IMR-90 (cell line): ENCODE measurements around the gene PFAS. TPM values are rescaled to one million over a fixed set of nuclear protein-coding genes. Genes with fewer than 3 reads are reported as not detected.

Experiments used
- ATAC-seq: fragments of 200-7000 bp; cut with Tn5 transposase; 2 replicates; pipeline ENCODE4 v1.9.1; 2020; ENCODE audit warnings: low read depth, mild to moderate bottlenecking, moderate library complexity
- BruUV-seq: library from RNA; stranded (reverse); fragments of 400-500 nt; replicated peaks from 2 replicates; lab custom pipeline; 2021; lab: Mats Ljungman, UMichigan
- CTCF ChIA-PET: fragments of 300-600 bp; formaldehyde crosslinking; extraction: SDS; loops from one replicate; lab custom pipeline; 2021; ENCODE audit warnings: antibody characterized with exemption; lab: Yijun Ruan, JAX
- POLR2A ChIA-PET: fragments of 300-600 bp; sonication (Branson Sonifier 250); formaldehyde crosslinking; loops from one replicate; lab custom pipeline; 2022; ENCODE audit warnings: antibody characterized with exemption; ENCODE audit not compliant: unreplicated experiment; lab: Charles Lee
- DNase-seq: peaks from one replicate; pipeline ENCODE4 v3.0.0; 2013
- H2AFZ ChIP-seq: replicated peaks from 2 replicates; pipeline ENCODE3; 2013; ENCODE audit warnings: low read length, mild to moderate bottlenecking; ENCODE audit not compliant: poor library complexity
- H2AK5ac ChIP-seq: 2 replicates; pipeline ENCODE4 v1.6.1; 2013; ENCODE audit warnings: low read depth, low read length, inconsistent platforms
- H2AK9ac ChIP-seq: replicated peaks from 2 replicates; pipeline ENCODE3; 2013; ENCODE audit warnings: mild to moderate bottlenecking, low read depth, low read length, moderate library complexity; ENCODE audit not compliant: poor library complexity
- H2BK120ac ChIP-seq: 2 replicates; pipeline ENCODE4 v1.6.1; 2013; ENCODE audit warnings: low read depth, low read length, inconsistent platforms
- H2BK15ac ChIP-seq: 3 replicates; pipeline ENCODE4 v1.6.1; 2013; ENCODE audit warnings: low read depth, low read length, inconsistent platforms
- H2BK20ac ChIP-seq: 2 replicates; pipeline ENCODE4 v1.6.1; 2013; ENCODE audit warnings: low read depth, mild to moderate bottlenecking, inconsistent platforms, low read length, moderate library complexity
- H2BK5ac ChIP-seq: 2 replicates; pipeline ENCODE4 v1.6.1; 2013; ENCODE audit warnings: mild to moderate bottlenecking, low read depth, low read length, inconsistent platforms; ENCODE audit not compliant: poor library complexity, severe bottlenecking
- H3K14ac ChIP-seq: replicated peaks from 2 replicates; pipeline ENCODE4 v1.6.1; 2013; ENCODE audit warnings: low read depth, low read length, inconsistent platforms
- H3K18ac ChIP-seq: 2 replicates; pipeline ENCODE4 v1.6.1; 2013; ENCODE audit warnings: low read depth, low read length, control low read depth
- H3K23ac ChIP-seq: 2 replicates; pipeline ENCODE4 v1.6.1; 2013; ENCODE audit warnings: low read depth, low read length, inconsistent platforms
- H3K27ac ChIP-seq: 2 replicates; pipeline ENCODE4 v1.5.1; 2013; ENCODE audit warnings: mild to moderate bottlenecking, control low read depth, low read length; ENCODE audit not compliant: insufficient read depth
- H3K27me3 ChIP-seq: 2 replicates; pipeline ENCODE4 v1.6.1; 2013; ENCODE audit warnings: low read length; ENCODE audit not compliant: control insufficient read depth, insufficient read depth
- H3K36me3 ChIP-seq: 2 replicates; pipeline ENCODE4 v1.6.1; 2013; ENCODE audit warnings: low read length, mixed read lengths; ENCODE audit not compliant: control insufficient read depth, insufficient read depth
- H3K4ac ChIP-seq: 2 replicates; pipeline ENCODE4 v1.6.1; 2013; ENCODE audit warnings: low read depth, low read length, inconsistent platforms
- H3K4me1 ChIP-seq: 2 replicates; pipeline ENCODE4 v1.6.1; 2013; ENCODE audit warnings: low read length, mixed read lengths; ENCODE audit not compliant: control insufficient read depth, insufficient read depth
- H3K4me2 ChIP-seq: 2 replicates; pipeline ENCODE4 v1.6.1; 2013; ENCODE audit warnings: low read depth, mild to moderate bottlenecking, control low read depth, low read length, moderate library complexity
- H3K4me3 ChIP-seq: 2 replicates; pipeline ENCODE4 v1.5.1; 2013; ENCODE audit warnings: low read depth, mild to moderate bottlenecking, control low read depth, low read length, moderate library complexity; ENCODE audit not compliant: insufficient read depth
- H3K56ac ChIP-seq: 2 replicates; pipeline ENCODE4 v1.6.1; 2013; ENCODE audit warnings: low read length, inconsistent platforms; ENCODE audit not compliant: insufficient read depth; ENCODE audit errors: extremely low read depth
- H3K79me1 ChIP-seq, 2 experiments: 2 replicates each; pipeline ENCODE4 v1.6.1; 2013; ENCODE audit warnings: low read length in 2 of 2, inconsistent platforms in 1 of 2, low read depth in 1 of 2
- H3K9ac ChIP-seq: 2 replicates; pipeline ENCODE4 v1.6.1; 2013; ENCODE audit warnings: low read depth, low read length, control low read depth
- H3K9me1 ChIP-seq: 2 replicates; pipeline ENCODE4 v1.6.1; 2013; ENCODE audit warnings: low read length, inconsistent platforms; ENCODE audit not compliant: insufficient read depth
- H3K9me3 ChIP-seq: 2 replicates; pipeline ENCODE4 v1.6.1; 2013; ENCODE audit warnings: low read length; ENCODE audit not compliant: control insufficient read depth, insufficient read depth
- H4K20me1 ChIP-seq: 2 replicates; pipeline ENCODE4 v1.6.1; 2013; ENCODE audit warnings: low read length, inconsistent platforms; ENCODE audit not compliant: insufficient read depth
- H4K5ac ChIP-seq: 2 replicates; pipeline ENCODE4 v1.6.1; 2013; ENCODE audit warnings: mild to moderate bottlenecking, low read depth, low read length, control low read depth
- H4K8ac ChIP-seq, 2 experiments: 2 replicates each; pipeline ENCODE4 v1.6.1; 2013; ENCODE audit warnings: low read depth in 2 of 2, low read length in 2 of 2, control low read depth in 1 of 2, inconsistent platforms in 1 of 2
- H4K91ac ChIP-seq: 2 replicates; pipeline ENCODE4 v1.6.1; 2013; ENCODE audit warnings: low read depth, low read length, inconsistent platforms; ENCODE audit not compliant: insufficient read depth
- BHLHE40 ChIP-seq: fragments of 150-350 bp; IDR thresholded peaks from 2 replicates; pipeline ENCODE4 v1.6.1; 2016; ENCODE audit warnings: mild to moderate bottlenecking, low read depth, low read length
- CEBPB ChIP-seq: IDR thresholded peaks from 2 replicates; pipeline ENCODE4 v1.6.1; 2012; ENCODE audit warnings: low read depth, low read length, improper control_type of control experiment
- ELK1 ChIP-seq: fragments of 150-350 bp; IDR thresholded peaks from 2 replicates; pipeline ENCODE4 v1.6.1; 2016; ENCODE audit warnings: low read depth, mild to moderate bottlenecking, low read length, moderate library complexity, borderline replicate concordance
- MAFK ChIP-seq: IDR thresholded peaks from 2 replicates; pipeline ENCODE4 v1.6.1; 2012; ENCODE audit warnings: low read depth, low read length, improper control_type of control experiment
- MAZ ChIP-seq: IDR thresholded peaks from 2 replicates; pipeline ENCODE4 v1.6.1; 2012; ENCODE audit warnings: low read depth, mild to moderate bottlenecking, low read length, improper control_type of control experiment, moderate library complexity, borderline replicate concordance
- NFE2L2 ChIP-seq: fragments of 150-350 bp; IDR thresholded peaks from 2 replicates; pipeline ENCODE4 v1.6.1; 2016; ENCODE audit warnings: low read depth, mild to moderate bottlenecking, low read length
- POLR2A ChIP-seq: IDR thresholded peaks from 2 replicates; pipeline ENCODE4 v1.6.1; 2012; ENCODE audit warnings: mild to moderate bottlenecking, low read depth, low read length
- RCOR1 ChIP-seq: IDR thresholded peaks from 2 replicates; pipeline ENCODE4 v1.6.1; 2012; ENCODE audit warnings: mild to moderate bottlenecking, low read length, improper control_type of control experiment; ENCODE audit not compliant: insufficient replicate concordance
- RFX5 ChIP-seq: IDR thresholded peaks from 2 replicates; pipeline ENCODE4 v1.8.0; 2012; ENCODE audit warnings: low read depth, mild to moderate bottlenecking, low read length, moderate library complexity
- USF2 ChIP-seq: fragments of 150-350 bp; IDR thresholded peaks from 2 replicates; pipeline ENCODE4 v1.6.1; 2017; ENCODE audit warnings: mild to moderate bottlenecking, antibody characterized with exemption, low read length, low read depth
- WGBS, 2 experiments: methylation state at CpG; one replicate each; pipeline versions ENCODE4 v1.1.5 to v1.1.7; 2013; ENCODE audit warnings: missing lambda C conversion rate in 2 of 2; ENCODE audit not compliant: insufficient read length in 1 of 2; ENCODE audit errors: extremely low coverage in 2 of 2; 5-methylcytosine and 5-hydroxymethylcytosine counted together
- dilution Hi-C: fragments of 300-500 bp; cut with HindIII; formaldehyde crosslinking; loops from one replicate; pipeline ENCODE4 v1.14.3; 2018; ENCODE audit warnings: low sequenced_read_pairs; ENCODE audit not compliant: unreplicated experiment
- in situ Hi-C: fragments of 300-500 bp; cut with MboI; formaldehyde crosslinking; loops from 3 replicates; pipeline ENCODE4 v1.14.3; 2019; ENCODE audit warnings: low sequenced_read_pairs, inconsistent platforms, mixed read lengths
- intact Hi-C: fragments of 100-400 bp; cut with micrococcal nuclease; formaldehyde crosslinking; loops from 2 replicates; pipeline ENCODE4 v1.10.0; 2022
- polyA plus RNA-seq, 3 experiments: library from polyadenylated mRNA; depleted of rRNA; stranded (reverse); fragments of >200 nt; gene quantifications; 2 replicates each; pipeline ENCODE4 v1.2.3, GENCODE V29; 2012; ENCODE audit warnings: low replicate concordance in 1 of 3
- total RNA-seq: library from RNA; depleted of rRNA; stranded (reverse); fragments of >200 nt; gene quantifications from 2 replicates; pipeline ENCODE4 v1.2.3, GENCODE V29; 2012

PFAS gene
- total and polyA plus RNA-seq, 2 of the 4 experiments (the other 2 are of a cell fraction): 20.7 to 26.2 TPM

GRCh38 chr17:8234361-8235270 is 14.5 kb upstream of the PFAS start (continued):
- no peak for TF ChIP-seq USF2
- TF ChIP-seq RFX5: no peak

GRCh38 chr17:8235676-8236075 is 13.4 kb upstream of the PFAS start:
- Histone ChIP-seq H3K27me3 (no peaks in the 10 kb centered on the region), H3K79me1 (no peaks in the 10 kb centered on the region; a peak in 1 of 4 replicates), H3K9me1 (no peaks in the 10 kb centered on the region), H3K18ac (no peak overlapping the region), H3K14ac (no peak overlapping the region), H2BK120ac (no peak overlapping the region), H3K4me3 (no peak overlapping the region), H3K36me3 (peaks cover 49% of the 10 kb centered on the region), H2BK15ac (no peak overlapping the region), H2AK5ac (no peak overlapping the region), H4K5ac (no peak overlapping the region), H3K9me3 (no peaks in the 10 kb centered on the region), H3K56ac (no peak overlapping the region), H3K23ac (no peak overlapping the region), H4K20me1 (no peaks in the 10 kb centered on the region), H2BK5ac (no peak overlapping the region), H2AFZ (no peak overlapping the region), H4K8ac (no peak overlapping the region), H2AK9ac (no peak overlapping the region), H3K9ac (no peak overlapping the region), H3K4ac (no peak overlapping the region), H4K91ac (no peak overlapping the region), H3K4me2 (no peak overlapping the region), H3K4me1 (no peaks in the 10 kb centered on the region), H2BK20ac (no peak overlapping the region), H3K27ac (no peak overlapping the region)
- no TSS peak for BruUV-seq
- in situ Hi-C loops (no loop called here), intact Hi-C loops (no loop called here), dilution Hi-C loops (loop anchor here (25.0 kb wide), 1 partner anchor 123 kb away; the partner anchor contains the start of genes ALOXE3 and HES7)
- whole genome bisulfite sequencing, 2 experiments: 91% methylated on average over 6 of the region's 7 CpGs; no CpG with 5 or more reads in 1 of the 2 experiments
- CTCF ChIA-PET: no interaction called here
- ATAC-seq: no peak
- POLR2A ChIA-PET: interaction anchor here (0.9 kb wide), 1 partner anchor 13 kb away, joined by 3 read pairs; no protein-coding TSS in a partner anchor
- no peak for DNase-seq
- TF ChIP-seq NFE2L2 (no peak), BHLHE40 (no peak), MAFK (no peak), MAZ (no peak), POLR2A (no peak), ELK1 (no peak), USF2 (no peak), RCOR1 (no peak), CEBPB (no peak)
